ENCODE measurements around the gene YEATS4. TPM values are rescaled to one million over a fixed set of nuclear protein-coding genes. Genes with fewer than 3 reads are reported as not detected.

YEATS4 gene
- total and polyA plus RNA-seq, 4 donors = 9.9 to 23.8 (median 15.5) TPM

GRCh38 chr12:69338120-69338859 is 21.3 kb upstream of the YEATS4 start (continued):
- TF ChIP-seq ATF3 (IDR thresholded peaks at IDR 0.05) (peak; percentile 85), RXRA (IDR thresholded peaks at IDR 0.05) (peak; percentile 77 to 87), CTCF (IDR thresholded peaks at IDR 0.05; ENCODE audit: low read depth, low read length, missing input control) (no peak), FOXA2 (IDR thresholded peaks at IDR 0.05) (peak; percentile 84), NR2F2 (IDR thresholded peaks at IDR 0.05) (peak; percentile 20), GABPA (IDR thresholded peaks at IDR 0.05 in 1 of 2, conservative IDR thresholded peaks at IDR 0.05 in 1 of 2) (peak; percentile 26 to 55), YY1 (IDR thresholded peaks at IDR 0.05) (peak; percentile 69)
- TF ChIP-seq, protein P1, sequence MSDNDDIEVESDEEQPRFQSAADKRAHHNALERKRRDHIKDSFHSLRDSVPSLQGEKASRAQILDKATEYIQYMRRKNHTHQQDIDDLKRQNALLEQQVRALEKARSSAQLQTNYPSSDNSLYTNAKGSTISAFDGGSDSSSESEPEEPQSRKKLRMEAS (IDR thresholded peaks at IDR 0.05) = peak; percentile 99

GRCh38 chr12:69338936-69339335 is 20.6 kb upstream of the YEATS4 start:
- peaks cover 7 to 58% (median 48%) of the 10 kb centered on the region in 4 donors for H3K4me1 ChIP-seq (ENCODE audit: control insufficient read depth in 4 of 4, insufficient read depth in 4 of 4, low read length in 3 of 4)
- no peaks in the 10 kb centered on the region for H3K27me3 ChIP-seq (ENCODE audit: control insufficient read depth in 4 of 4, insufficient read depth in 4 of 4, low read length in 3 of 4)
- no peak overlapping the region for H3K9ac ChIP-seq (ENCODE audit: low read depth in 1 of 2, low read length in 2 of 2)
- no peaks in the 10 kb centered on the region for H3K9me3 ChIP-seq (ENCODE audit: control insufficient read depth in 4 of 4, low read length in 3 of 4)
- DNase-seq (ENCODE audit: low spot score) = no peak
- TF ChIP-seq HNF4A (conservative IDR thresholded peaks at IDR 0.05) (no peak), RXRA (IDR thresholded peaks at IDR 0.05) (no peak), RAD21 (IDR thresholded peaks at IDR 0.05) (no peak), NR2F2 (IDR thresholded peaks at IDR 0.05) (no peak)
- no peak overlapping the region for H3K27ac ChIP-seq (ENCODE audit: low read depth in 1 of 2, low read length in 2 of 2)
- H3K36me3 ChIP-seq (ENCODE audit: control insufficient read depth in 4 of 4, insufficient read depth in 3 of 4, low read depth in 1 of 4, low read length in 3 of 4) = no peaks in the 10 kb centered on the region
- H3K4me3 ChIP-seq (ENCODE audit: low read depth in 1 of 3, low read length in 3 of 3) = no peak overlapping the region

DNA sequence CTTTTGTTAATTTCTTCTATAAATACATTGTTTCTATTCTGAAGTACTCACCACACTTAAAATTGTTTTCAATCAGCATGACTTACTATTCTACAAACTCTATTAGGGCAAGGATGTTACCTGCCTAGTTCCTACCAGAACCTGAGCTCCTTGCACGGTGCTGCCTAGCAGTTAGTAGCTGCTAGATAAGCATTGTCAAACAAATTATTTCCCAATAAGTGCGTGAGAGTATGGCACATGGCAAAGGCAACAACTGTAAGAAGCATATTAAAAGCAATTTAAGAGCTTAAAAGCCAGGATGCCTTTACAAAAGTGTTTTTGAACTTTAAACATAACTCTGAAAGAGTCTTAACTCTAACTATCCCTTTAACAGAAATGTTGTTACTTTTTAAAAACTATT is 19.5 kb upstream of the YEATS4 start:
- H3K36me3 ChIP-seq (ENCODE audit: control insufficient read depth in 4 of 4, insufficient read depth in 3 of 4, low read depth in 1 of 4, low read length in 3 of 4) = no peaks in the 10 kb centered on the region
- peaks cover 13 to 68% (median 54%) of the 10 kb centered on the region in 4 donors for H3K4me1 ChIP-seq (ENCODE audit: control insufficient read depth in 4 of 4, insufficient read depth in 4 of 4, low read length in 3 of 4)
- H3K9ac ChIP-seq (ENCODE audit: low read depth in 1 of 2, low read length in 2 of 2) = no peak overlapping the region
- TF ChIP-seq SP1 (IDR thresholded peaks at IDR 0.05) = no peak
- TF ChIP-seq CTCF (IDR thresholded peaks at IDR 0.05; ENCODE audit: low read depth, low read length, missing input control) = no peak
- TF ChIP-seq, protein P1 (IDR thresholded peaks at IDR 0.05) = peak; percentile 65
- TF ChIP-seq RXRA (IDR thresholded peaks at IDR 0.05) = no peak
- H3K4me3 ChIP-seq (ENCODE audit: low read depth in 1 of 3, low read length in 3 of 3) = no peak overlapping the region
- H3K27me3 ChIP-seq (ENCODE audit: control insufficient read depth in 4 of 4, insufficient read depth in 4 of 4, low read length in 3 of 4) = no peaks in the 10 kb centered on the region
- no peak for DNase-seq (ENCODE audit: low spot score)
- 22% methylated on average over 2 of the region's 2 CpGs for WGBS
- no peaks in the 10 kb centered on the region for H3K9me3 ChIP-seq (ENCODE audit: control insufficient read depth in 4 of 4, low read length in 3 of 4)
- peak overlapping the region; percentile 32 to 40 for H3K27ac ChIP-seq (ENCODE audit: low read depth in 1 of 2, low read length in 2 of 2)

Data from liver (tissue), 9 donors.